Smooth muscle cell (in vitro differentiated cells): ENCODE measurements around the gene GFPT1. TPM values are rescaled to one million over a fixed set of nuclear protein-coding genes. Genes with fewer than 3 reads are reported as not detected.

Experiments used
- DNase-seq: peaks from one replicate; lab custom pipeline; 2025; ENCODE audit not compliant: unreplicated experiment; lab: John Stamatoyannopoulos, UW
- H2AFZ ChIP-seq: fragments of 200-600 bp; sonication (generic); 2 replicates; pipeline ENCODE4 v1.6.0; 2016; ENCODE audit warnings: antibody characterized with exemption, low read depth, mild to moderate bottlenecking
- H3F3A ChIP-seq: fragments of 200-600 bp; sonication (generic); 2 replicates; pipeline ENCODE4 v1.6.0; 2017; ENCODE audit warnings: antibody characterized with exemption, low read depth
- H3K27ac ChIP-seq: fragments of 200-600 bp; sonication (generic); 2 replicates; pipeline ENCODE4 v1.5.1; 2016; ENCODE audit warnings: low read depth, mild to moderate bottlenecking
- H3K27me3 ChIP-seq: fragments of 200-600 bp; sonication (generic); 2 replicates; pipeline ENCODE4 v1.6.1; 2016; ENCODE audit warnings: low read depth, mild to moderate bottlenecking
- H3K36me3 ChIP-seq: fragments of 200-600 bp; sonication (generic); 2 replicates; pipeline ENCODE4 v1.5.1; 2016; ENCODE audit warnings: low read depth
- H3K4me1 ChIP-seq: fragments of 200-600 bp; sonication (generic); 2 replicates; pipeline ENCODE4 v1.5.1; 2016; ENCODE audit warnings: low read depth
- H3K4me2 ChIP-seq: fragments of 200-600 bp; sonication (generic); 2 replicates; pipeline ENCODE4 v1.6.0; 2016; ENCODE audit warnings: mild to moderate bottlenecking
- H3K4me3 ChIP-seq: fragments of 200-600 bp; sonication (generic); 2 replicates; pipeline ENCODE4 v1.5.1; 2016; ENCODE audit warnings: mild to moderate bottlenecking
- H3K79me2 ChIP-seq: fragments of 200-600 bp; sonication (generic); 2 replicates; pipeline ENCODE4 v1.6.0; 2016; ENCODE audit warnings: low read depth, mild to moderate bottlenecking
- H3K9ac ChIP-seq: fragments of 200-600 bp; sonication (generic); 2 replicates; pipeline ENCODE4 v1.6.0; 2016; ENCODE audit warnings: low read depth
- H3K9me3 ChIP-seq: fragments of 200-600 bp; sonication (generic); replicated peaks from 2 replicates; pipeline ENCODE4 v1.5.1; 2016; ENCODE audit warnings: low read depth
- H4K20me1 ChIP-seq: fragments of 200-600 bp; sonication (generic); 2 replicates; pipeline ENCODE4 v1.6.0; 2016; ENCODE audit warnings: low read depth
- CTCF ChIP-seq: fragments of 200-600 bp; sonication (generic); IDR thresholded peaks from 2 replicates; pipeline ENCODE4 v1.5.1; 2017; ENCODE audit warnings: borderline replicate concordance, mild to moderate bottlenecking, antibody characterized with exemption; ENCODE audit not compliant: insufficient read depth, poor library complexity, severe bottlenecking
- WGBS: methylation state at CpG from one replicate; pipeline ENCODE4 v1.1.7; 2016; ENCODE audit warnings: low lambda C conversion rate; 5-methylcytosine and 5-hydroxymethylcytosine counted together
- polyA plus RNA-seq: library from polyadenylated mRNA; unstranded; fragments of >200 nt; fragmentation: Nextera tagmentation; extraction: Ambion mirVana; gene quantifications from 2 replicates; pipeline ENCODE4 v1.2.1, GENCODE V29; 2016
- total RNA-seq: library from RNA; depleted of rRNA; stranded (reverse); fragments of >200 nt; gene quantifications from 2 replicates; pipeline ENCODE4 v1.2.3, GENCODE V29; 2014

GFPT1 gene
- total and polyA plus RNA-seq, 2 experiments from 2014 or later: 78.5 to 97.7 TPM

- TF ChIP-seq CTCF: no peak
- no peak overlapping the region for H3K4me2 ChIP-seq
- no peak overlapping the region for H3K27ac ChIP-seq
- H3K27me3 ChIP-seq: no peaks in the 10 kb centered on the region
- peaks cover 20% of the 10 kb centered on the region for H3F3A ChIP-seq
- no peak overlapping the region for H2AFZ ChIP-seq
- H3K4me3 ChIP-seq: no peak overlapping the region
- no peak for DNase-seq
- peaks cover 42% of the 10 kb centered on the region for H3K36me3 ChIP-seq
- peaks cover 84% of the 10 kb centered on the region for H3K79me2 ChIP-seq
- peaks cover 2% of the 10 kb centered on the region for H3K4me1 ChIP-seq
- no peaks in the 10 kb centered on the region for H3K9me3 ChIP-seq
- 94% methylated on average over 5 of the region's 5 CpGs for WGBS
- H4K20me1 ChIP-seq: peaks cover 88% of the 10 kb centered on the region
- no peak overlapping the region for H3K9ac ChIP-seq
These were observed 33.7 kb downstream of the GFPT1 start for GRCh38 chr2:69353360-69353759.

DNA sequence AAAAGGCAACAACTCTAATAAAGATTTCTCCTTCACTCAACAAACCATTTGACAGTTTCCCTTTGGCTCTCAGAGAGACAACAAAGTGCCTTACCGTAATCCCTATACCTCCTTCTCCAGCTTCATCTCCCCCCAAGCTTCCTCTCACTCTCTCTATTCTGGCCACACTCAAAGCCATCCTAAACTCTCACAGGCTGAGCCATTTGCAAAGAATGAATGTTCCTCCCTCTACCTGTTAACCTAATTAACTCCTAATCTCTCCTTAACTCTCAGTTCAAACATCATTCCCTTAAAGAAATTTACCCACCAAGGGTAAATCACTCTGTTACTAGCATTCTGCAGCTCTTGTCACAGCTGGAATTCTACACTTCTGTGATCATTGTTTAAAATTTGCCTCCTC lies 38.2 kb downstream of the GFPT1 start:
- Histone ChIP-seq H4K20me1 (peaks cover 95% of the 10 kb centered on the region), H3F3A (peaks cover 11% of the 10 kb centered on the region), H3K4me2 (no peak overlapping the region), H3K4me1 (no peaks in the 10 kb centered on the region), H3K4me3 (no peak overlapping the region), H3K79me2 (peaks cover 84% of the 10 kb centered on the region), H3K9ac (no peak overlapping the region), H3K9me3 (no peaks in the 10 kb centered on the region), H3K36me3 (peaks cover 42% of the 10 kb centered on the region), H3K27ac (no peak overlapping the region), H3K27me3 (no peaks in the 10 kb centered on the region), H2AFZ (no peak overlapping the region)
- TF ChIP-seq CTCF: no peak
- WGBS: 100% methylated on average over 1 of the region's 1 CpG
- DNase-seq: no peak

GRCh38 chr2:69345434-69345833 lies 41.6 kb downstream of the GFPT1 start:
- H3K36me3 ChIP-seq: peaks cover 68% of the 10 kb centered on the region
- no peaks in the 10 kb centered on the region for H3K9me3 ChIP-seq
- DNase-seq: no peak
- no peaks in the 10 kb centered on the region for H3K4me1 ChIP-seq
- H3K79me2 ChIP-seq: peaks cover 70% of the 10 kb centered on the region
- no peak overlapping the region for H3K4me2 ChIP-seq
- peaks cover 17% of the 10 kb centered on the region for H3F3A ChIP-seq
- peaks cover 92% of the 10 kb centered on the region for H4K20me1 ChIP-seq
- no peaks in the 10 kb centered on the region for H3K27me3 ChIP-seq
- peak overlapping the region; percentile 32 for H3K27ac ChIP-seq
- H2AFZ ChIP-seq: no peak overlapping the region
- H3K9ac ChIP-seq: no peak overlapping the region
- no peak for TF ChIP-seq CTCF
- no peak overlapping the region for H3K4me3 ChIP-seq

- Histone ChIP-seq H3K27ac (peak overlapping the region; percentile 37), H3K36me3 (peaks cover 60% of the 10 kb centered on the region), H3K27me3 (no peaks in the 10 kb centered on the region), H3K4me1 (no peaks in the 10 kb centered on the region), H3K4me3 (no peak overlapping the region), H2AFZ (no peak overlapping the region), H3K9me3 (no peaks in the 10 kb centered on the region), H3K4me2 (no peak overlapping the region), H4K20me1 (peaks cover 89% of the 10 kb centered on the region), H3K9ac (no peak overlapping the region), H3F3A (peaks cover 17% of the 10 kb centered on the region), H3K79me2 (peaks cover 63% of the 10 kb centered on the region)
- no peak for TF ChIP-seq CTCF
- no peak for DNase-seq
These were observed 42.7 kb downstream of the GFPT1 start for GRCh38 chr2:69344305-69344704.
